Stomach smooth muscle (tissue), 2 donors: Measurements from ENCODE around the gene BAHCC1.
"Not testable (repeated sequence)": the region's sequence is repeated elsewhere in the genome, so short reads cannot be mapped to it uniquely, and the experiment has no call there.

ENCODE experiments used
- H3K27ac ChIP-seq: one replicate; pipeline ENCODE4 v1.7.0; 2013; ENCODE audit warnings: mild to moderate bottlenecking, low read length, inconsistent platforms
- H3K27me3 ChIP-seq, 2 donors: one replicate each; pipeline ENCODE4 v1.7.0; 2013; ENCODE audit warnings: low read length in 2 of 2; ENCODE audit not compliant: insufficient read depth in 2 of 2, control insufficient read depth in 1 of 2
- H3K36me3 ChIP-seq, 2 donors: one replicate each; pipeline ENCODE4 v1.7.0; 2013; ENCODE audit warnings: low read length in 2 of 2; ENCODE audit not compliant: control insufficient read depth in 2 of 2, insufficient read depth in 2 of 2
- H3K4me1 ChIP-seq: one replicate; pipeline ENCODE4 v1.7.0; 2013; ENCODE audit warnings: low read length; ENCODE audit not compliant: control insufficient read depth, insufficient read depth
- H3K4me3 ChIP-seq, 2 donors: one replicate each; pipeline ENCODE4 v1.7.0; 2013; ENCODE audit warnings: low read length in 2 of 2
- H3K9ac ChIP-seq, 2 donors: one replicate each; pipeline ENCODE4 v1.7.0; 2013; ENCODE audit warnings: low read length in 2 of 2, mild to moderate bottlenecking in 1 of 2
- H3K9me3 ChIP-seq, 2 donors: one replicate each; pipeline ENCODE4 v1.7.0; 2013; ENCODE audit warnings: low read length in 2 of 2; ENCODE audit not compliant: control insufficient read depth in 2 of 2
- donor health status: healthy.
- donor health status: Pancreatic carcinoma.

Gene BAHCC1

GRCh38 chr17:81354252-81354953 is 40.9 kb upstream of the BAHCC1 start:
- no peak overlapping the region for H3K4me3 ChIP-seq
- H3K27ac ChIP-seq: no peak overlapping the region
- no peaks in the 10 kb centered on the region for H3K9me3 ChIP-seq
- no peak overlapping the region for H3K9ac ChIP-seq
- peaks cover 0 to 3% of the 10 kb centered on the region in 2 donors for H3K27me3 ChIP-seq
- no peaks in the 10 kb centered on the region for H3K36me3 ChIP-seq
- H3K4me1 ChIP-seq: no peaks in the 10 kb centered on the region

GRCh38 chr17:81354954-81355347 is 40.3 kb upstream of the BAHCC1 start:
- Histone ChIP-seq H3K36me3 (no peaks in the 10 kb centered on the region), H3K4me1 (no peaks in the 10 kb centered on the region), H3K9me3 (no peaks in the 10 kb centered on the region), H3K27me3 (peaks cover 0 to under 1% of the 10 kb centered on the region in 2 donors), H3K27ac (no peak overlapping the region), H3K4me3 (no peak overlapping the region), H3K9ac (no peak overlapping the region)

GRCh38 chr17:81359218-81359617 is 36.0 kb upstream of the BAHCC1 start:
- Histone ChIP-seq H3K4me3 (no peak overlapping the region), H3K27ac (no peak overlapping the region), H3K9me3 (no peaks in the 10 kb centered on the region), H3K27me3 (no peaks in the 10 kb centered on the region), H3K9ac (no peak overlapping the region), H3K36me3 (no peaks in the 10 kb centered on the region), H3K4me1 (no peaks in the 10 kb centered on the region)

- peaks cover 26% of the 10 kb centered on the region for H3K4me1 ChIP-seq
- not testable (repeated sequence) for H3K36me3 ChIP-seq, H3K9ac ChIP-seq, H3K4me3 ChIP-seq, H3K27me3 ChIP-seq, H3K9me3 ChIP-seq, H3K27ac ChIP-seq
Observed at GRCh38 chr17:81362001-81362400, 33.3 kb upstream of the BAHCC1 start.

GRCh38 chr17:81364278-81365147 is 30.7 kb upstream of the BAHCC1 start:
- Histone ChIP-seq H3K36me3 (no peaks in the 10 kb centered on the region), H3K27ac (peak overlapping the region; percentile 69), H3K9me3 (no peaks in the 10 kb centered on the region), H3K4me1 (peaks cover 26% of the 10 kb centered on the region), H3K4me3 (peak overlapping the region; percentile 59 to 69), H3K9ac (no peak overlapping the region), H3K27me3 (no peaks in the 10 kb centered on the region)

- Histone ChIP-seq H3K27ac (peak overlapping the region; percentile 69), H3K9me3 (no peaks in the 10 kb centered on the region), H3K4me1 (peaks cover 26% of the 10 kb centered on the region), H3K4me3 (peak overlapping the region; percentile 59 to 69), H3K27me3 (no peaks in the 10 kb centered on the region), H3K36me3 (no peaks in the 10 kb centered on the region), H3K9ac (peak overlapping the region; percentile 51 to 63)
Observed at GRCh38 chr17:81365148-81365600, 30.1 kb upstream of the BAHCC1 start.

- H3K9ac ChIP-seq: peak overlapping the region; percentile 51 to 63
- peak overlapping the region; percentile 59 to 69 for H3K4me3 ChIP-seq
Observed at GRCh38 chr17:81365601-81366585, 29.4 kb upstream of the BAHCC1 start.

GRCh38 chr17:81366648-81367047 is 28.6 kb upstream of the BAHCC1 start:
- no peak overlapping the region for H3K4me3 ChIP-seq
- no peaks in the 10 kb centered on the region for H3K9me3 ChIP-seq
- H3K27ac ChIP-seq: no peak overlapping the region
- no peak overlapping the region for H3K9ac ChIP-seq
- H3K27me3 ChIP-seq: no peaks in the 10 kb centered on the region
- H3K4me1 ChIP-seq: peaks cover 26% of the 10 kb centered on the region
- H3K36me3 ChIP-seq: no peaks in the 10 kb centered on the region

More at GRCh38 chr17:81365601-81366585, 29.4 kb upstream of the BAHCC1 start:
- no peaks in the 10 kb centered on the region for H3K27me3 ChIP-seq
- peaks cover 26% of the 10 kb centered on the region for H3K4me1 ChIP-seq
- H3K27ac ChIP-seq: peak overlapping the region; percentile 69
- no peaks in the 10 kb centered on the region for H3K9me3 ChIP-seq
- no peaks in the 10 kb centered on the region for H3K36me3 ChIP-seq

- Histone ChIP-seq H3K27me3 (no peaks in the 10 kb centered on the region), H3K9me3 (no peaks in the 10 kb centered on the region), H3K9ac (no peak overlapping the region), H3K36me3 (no peaks in the 10 kb centered on the region), H3K4me1 (peaks cover 26% of the 10 kb centered on the region), H3K27ac (no peak overlapping the region), H3K4me3 (no peak overlapping the region)
Observed at GRCh38 chr17:81367171-81367570, 28.1 kb upstream of the BAHCC1 start.
